GM21526 (cell line): Measurements from ENCODE around the gene PHF23.

ENCODE experiments used
- ATAC-seq: cut with Tn5 transposase; IDR thresholded peaks from one replicate; pipeline ENCODE4 v1.9.1; 2021; ENCODE audit warnings: moderate library complexity; ENCODE audit not compliant: unreplicated experiment, low FRiP score

PHF23 gene

GRCh38 chr17:7207120-7208001, 31.9 kb downstream of the PHF23 start:
- no peak for ATAC-seq

- ATAC-seq: no peak
Measured at GRCh38 chr17:7205561-7205960, 33.7 kb downstream of the PHF23 start.

GRCh38 chr17:7204828-7205461, 34.3 kb downstream of the PHF23 start:
- peak; percentile 71 for ATAC-seq

- no peak for ATAC-seq
Measured at GRCh38 chr17:7204336-7204735, 34.9 kb downstream of the PHF23 start.

GRCh38 chr17:7203391-7203790, 35.9 kb downstream of the PHF23 start:
- ATAC-seq: no peak

- no peak for ATAC-seq
Measured at GRCh38 chr17:7196651-7197401, 42.4 kb downstream of the PHF23 start.

- ATAC-seq: no peak
Measured at GRCh38 chr17:7195971-7196370, 43.3 kb downstream of the PHF23 start.

GRCh38 chr17:7192271-7192937, 46.9 kb downstream of the PHF23 start:
- no peak for ATAC-seq

GRCh38 chr17:7191571-7192270, 47.5 kb downstream of the PHF23 start:
- no peak for ATAC-seq

- ATAC-seq: no peak
Measured at GRCh38 chr17:7191069-7191468, 48.2 kb downstream of the PHF23 start.

- ATAC-seq: no peak
Measured at GRCh38 chr17:7190276-7190917, 48.9 kb downstream of the PHF23 start.

GRCh38 chr17:7186241-7186640, 53.0 kb downstream of the PHF23 start:
- no peak for ATAC-seq
